Measurements from ENCODE around the gene CFAP61.

- no peak for TF ChIP-seq CTCF (IDR thresholded peaks at IDR 0.05; ENCODE audit: low read depth, low read length)
- no peak for TF ChIP-seq MYC (IDR thresholded peaks at IDR 0.05; ENCODE audit: low read depth, low read length)
- TF ChIP-seq POLR2A (IDR thresholded peaks at IDR 0.05; ENCODE audit: extremely low read depth, insufficient read length), result no peak
- TF ChIP-seq MAX (IDR thresholded peaks at IDR 0.05; ENCODE audit: low read depth, low read length), result no peak
Observed at GRCh38 chr20:20333866-20334265, 281.5 kb downstream of the CFAP61 start.

All from NB4 (cell line).